DND-41 (cell line): ENCODE data around the gene GSKIP.

ENCODE experiments used
- ATAC-seq: fragments of 200-7000 bp; cut with Tn5 transposase; 3 replicates; pipeline ENCODE4 v1.9.1; 2021; ENCODE audit warnings: low read depth; ENCODE audit not compliant: insufficient read depth
- DNase-seq: peaks from one replicate; pipeline ENCODE4 v3.0.0-alpha.2; 2020
- H2AFZ ChIP-seq: 2 replicates; pipeline ENCODE4 v1.6.0; 2012; ENCODE audit warnings: low read depth, low read length
- H3K27ac ChIP-seq: 2 replicates; pipeline ENCODE4 v1.5.1; 2012; ENCODE audit warnings: low read length, inconsistent platforms
- H3K27me3 ChIP-seq: fragments of 200-600 bp; sonication (generic); 2 replicates; pipeline ENCODE4 v1.6.0; 2012; ENCODE audit warnings: low read length, mild to moderate bottlenecking, inconsistent platforms; ENCODE audit not compliant: insufficient read depth, poor library complexity
- H3K36me3 ChIP-seq: 2 replicates; pipeline ENCODE4 v1.5.1; 2012; ENCODE audit warnings: low read length, inconsistent platforms; ENCODE audit not compliant: insufficient read depth
- H3K4me1 ChIP-seq: 2 replicates; pipeline ENCODE4 v1.5.1; 2012; ENCODE audit warnings: mild to moderate bottlenecking, low read length; ENCODE audit not compliant: insufficient read depth
- H3K4me2 ChIP-seq: 2 replicates; pipeline ENCODE4 v1.6.0; 2012; ENCODE audit warnings: mild to moderate bottlenecking, moderate library complexity, low read length, inconsistent platforms; ENCODE audit not compliant: insufficient read depth
- H3K4me3 ChIP-seq, 2 experiments: fragments of 200-600 bp in 1 of 2; shearing (Covaris generic) in 1 of 2; 2 replicates each; pipeline ENCODE4 v1.5.1; 2012 to 2016; ENCODE audit warnings: inconsistent platforms in 2 of 2, low read length in 2 of 2, mild to moderate bottlenecking in 2 of 2, low read depth in 1 of 2, moderate library complexity in 1 of 2
- H3K79me2 ChIP-seq: 2 replicates; pipeline ENCODE4 v1.6.0; 2012; ENCODE audit warnings: low read length, inconsistent platforms; ENCODE audit not compliant: insufficient read depth
- H3K9ac ChIP-seq: 2 replicates; pipeline ENCODE4 v1.6.0; 2012; ENCODE audit warnings: low read depth, mild to moderate bottlenecking, inconsistent platforms, low read length, moderate library complexity
- H3K9me3 ChIP-seq: 2 replicates; pipeline ENCODE4 v1.5.1; 2012; ENCODE audit warnings: low read length, moderate library complexity, mild to moderate bottlenecking, inconsistent platforms; ENCODE audit not compliant: insufficient read depth, severe bottlenecking
- H4K20me1 ChIP-seq: 2 replicates; pipeline ENCODE4 v1.6.0; 2012; ENCODE audit warnings: low read length; ENCODE audit not compliant: insufficient read depth
- EZH2 ChIP-seq: IDR thresholded peaks from 3 replicates; pipeline ENCODE4 v1.6.1; 2012; ENCODE audit warnings: borderline replicate concordance, low read depth, mild to moderate bottlenecking, moderate library complexity, low read length, inconsistent platforms; ENCODE audit not compliant: severe bottlenecking
- TF ChIP-seq, protein P1 (sequence below): IDR thresholded peaks from 2 replicates; pipeline ENCODE4 v1.5.1; 2012; ENCODE audit warnings: borderline replicate concordance, low read length, moderate library complexity, mild to moderate bottlenecking; ENCODE audit not compliant: poor library complexity, severe bottlenecking; ENCODE audit errors: extremely low read depth

The GSKIP gene

DNA sequence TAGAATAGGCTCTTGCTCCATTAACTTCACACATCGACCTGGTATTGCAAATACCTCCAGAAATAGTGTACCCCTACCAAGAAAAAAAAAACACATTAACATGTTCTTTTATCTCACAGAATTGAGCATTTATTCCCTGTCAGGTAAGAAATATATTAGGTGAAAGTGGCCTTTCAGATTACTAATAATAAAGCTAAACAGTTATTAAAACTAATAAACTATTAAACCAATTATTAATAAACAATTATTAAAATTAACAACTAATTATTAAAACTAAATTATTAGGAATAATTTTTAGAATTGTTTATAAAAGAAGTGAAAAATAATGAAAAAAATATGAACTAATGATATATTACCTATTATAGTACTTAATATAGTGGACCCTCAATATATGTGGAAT is 21.4 kb downstream of the GSKIP start:
- no peak overlapping the region for H3K9ac ChIP-seq
- no peak overlapping the region for H3K4me2 ChIP-seq
- H2AFZ ChIP-seq: no peak overlapping the region
- no peaks in the 10 kb centered on the region for H3K79me2 ChIP-seq
- DNase-seq: no peak
- no peak overlapping the region for H3K4me3 ChIP-seq
- no peak for ATAC-seq
- no peaks in the 10 kb centered on the region for H3K4me1 ChIP-seq
- H4K20me1 ChIP-seq: no peaks in the 10 kb centered on the region
- peaks cover 34% of the 10 kb centered on the region for H3K36me3 ChIP-seq
- TF ChIP-seq, protein P1, sequence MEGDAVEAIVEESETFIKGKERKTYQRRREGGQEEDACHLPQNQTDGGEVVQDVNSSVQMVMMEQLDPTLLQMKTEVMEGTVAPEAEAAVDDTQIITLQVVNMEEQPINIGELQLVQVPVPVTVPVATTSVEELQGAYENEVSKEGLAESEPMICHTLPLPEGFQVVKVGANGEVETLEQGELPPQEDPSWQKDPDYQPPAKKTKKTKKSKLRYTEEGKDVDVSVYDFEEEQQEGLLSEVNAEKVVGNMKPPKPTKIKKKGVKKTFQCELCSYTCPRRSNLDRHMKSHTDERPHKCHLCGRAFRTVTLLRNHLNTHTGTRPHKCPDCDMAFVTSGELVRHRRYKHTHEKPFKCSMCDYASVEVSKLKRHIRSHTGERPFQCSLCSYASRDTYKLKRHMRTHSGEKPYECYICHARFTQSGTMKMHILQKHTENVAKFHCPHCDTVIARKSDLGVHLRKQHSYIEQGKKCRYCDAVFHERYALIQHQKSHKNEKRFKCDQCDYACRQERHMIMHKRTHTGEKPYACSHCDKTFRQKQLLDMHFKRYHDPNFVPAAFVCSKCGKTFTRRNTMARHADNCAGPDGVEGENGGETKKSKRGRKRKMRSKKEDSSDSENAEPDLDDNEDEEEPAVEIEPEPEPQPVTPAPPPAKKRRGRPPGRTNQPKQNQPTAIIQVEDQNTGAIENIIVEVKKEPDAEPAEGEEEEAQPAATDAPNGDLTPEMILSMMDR: no peak
- TF ChIP-seq EZH2: no peak
- H3K27ac ChIP-seq: no peak overlapping the region
- H3K9me3 ChIP-seq: no peaks in the 10 kb centered on the region
- no peaks in the 10 kb centered on the region for H3K27me3 ChIP-seq

DNA sequence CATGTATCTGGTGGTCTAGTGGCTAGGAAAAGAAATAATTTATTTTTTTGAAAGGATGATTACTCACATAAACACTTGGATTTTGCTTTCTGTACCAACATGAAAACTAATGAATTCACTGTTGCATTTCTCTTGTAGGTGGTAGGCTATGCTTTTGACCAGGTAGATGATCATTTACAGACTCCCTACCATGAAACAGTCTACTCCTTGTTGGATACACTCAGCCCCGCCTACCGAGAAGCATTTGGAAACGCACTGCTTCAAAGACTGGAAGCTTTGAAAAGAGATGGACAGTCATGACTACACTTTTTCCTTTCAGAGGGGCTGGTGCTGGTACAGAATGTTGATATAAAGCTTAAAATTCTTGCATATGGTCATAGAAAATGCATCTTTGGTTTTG is 22.1 kb downstream of the GSKIP start:
- Histone ChIP-seq H4K20me1 (no peaks in the 10 kb centered on the region), H3K79me2 (no peaks in the 10 kb centered on the region), H3K9ac (no peak overlapping the region), H3K27ac (no peak overlapping the region), H3K27me3 (no peaks in the 10 kb centered on the region), H3K9me3 (no peaks in the 10 kb centered on the region), H3K4me2 (no peak overlapping the region), H3K36me3 (peaks cover 34% of the 10 kb centered on the region), H2AFZ (no peak overlapping the region), H3K4me1 (peaks cover 4% of the 10 kb centered on the region; the same call in 1 of the 2 replicates), H3K4me3 (no peak overlapping the region)
- ATAC-seq (no peak), DNase-seq (no peak)
- TF ChIP-seq, protein P1: no peak
- TF ChIP-seq EZH2: no peak

DNA sequence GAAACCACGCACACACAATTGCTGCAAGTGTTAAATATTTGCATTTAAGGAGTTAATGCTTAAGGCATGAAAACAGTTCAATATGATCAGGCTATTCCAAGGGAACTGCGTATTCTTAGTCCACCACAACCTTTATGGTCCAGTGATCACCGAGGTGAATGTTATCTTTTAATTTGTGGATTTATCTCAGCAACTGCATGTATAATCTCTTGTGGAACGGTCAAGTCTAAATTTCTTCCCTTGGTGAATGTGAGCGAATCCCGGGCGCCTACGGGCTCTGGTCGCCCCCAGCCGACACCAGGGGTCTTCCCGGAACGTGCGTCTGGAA is 27.6 kb downstream of the GSKIP start:
- H3K4me1 ChIP-seq: peaks cover 20% of the 10 kb centered on the region
- peak overlapping the region; percentile 99 for H3K4me2 ChIP-seq
- H3K79me2 ChIP-seq: no peaks in the 10 kb centered on the region
- H2AFZ ChIP-seq: peak overlapping the region; percentile 90
- H3K9me3 ChIP-seq: no peaks in the 10 kb centered on the region
- no peaks in the 10 kb centered on the region for H3K27me3 ChIP-seq
- H3K27ac ChIP-seq: peak overlapping the region; percentile 76
- no peaks in the 10 kb centered on the region for H4K20me1 ChIP-seq
- H3K4me3 ChIP-seq: peak overlapping the region; percentile 45 to 94; a peak in 3 of 4 replicates
- no peak for ATAC-seq
- H3K36me3 ChIP-seq: peaks cover under 1% of the 10 kb centered on the region; the same call in 1 of the 2 replicates
- TF ChIP-seq, protein P1: no peak
- no peak for TF ChIP-seq EZH2
- no peak for DNase-seq
- peak overlapping the region; percentile 78 for H3K9ac ChIP-seq
